Caki2 (cell line): ENCODE results near the gene CAPN1. TPM values are rescaled to one million over a fixed set of nuclear protein-coding genes. Genes with fewer than 3 reads are reported as not detected.

Source experiments
- DNase-seq: peaks from one replicate; pipeline ENCODE4 v3.0.0-alpha.2; 2015; ENCODE audit warnings: low read depth
- in situ Hi-C: cut with HindIII; loops from 2 replicates; pipeline ENCODE4 v1.10.0; 2016; ENCODE audit warnings: low sequenced_read_pairs, low pct_unique_long_range_greater_than_20kb, mixed read lengths
- total RNA-seq: library from RNA; depleted of rRNA; stranded (reverse); fragments of >200 nt; shearing (Covaris generic); gene quantifications from 2 replicates; pipeline ENCODE4 v1.2.3, GENCODE V29; 2014; ENCODE audit warnings: low replicate concordance

Gene CAPN1
- total RNA-seq, 1 experiment from 2014 or later = 128 TPM

GRCh38 chr11:65185869-65186341 is 4.2 kb downstream of the CAPN1 start:
- in situ Hi-C loops = no loop called here
- DNase-seq = no peak

DNA sequence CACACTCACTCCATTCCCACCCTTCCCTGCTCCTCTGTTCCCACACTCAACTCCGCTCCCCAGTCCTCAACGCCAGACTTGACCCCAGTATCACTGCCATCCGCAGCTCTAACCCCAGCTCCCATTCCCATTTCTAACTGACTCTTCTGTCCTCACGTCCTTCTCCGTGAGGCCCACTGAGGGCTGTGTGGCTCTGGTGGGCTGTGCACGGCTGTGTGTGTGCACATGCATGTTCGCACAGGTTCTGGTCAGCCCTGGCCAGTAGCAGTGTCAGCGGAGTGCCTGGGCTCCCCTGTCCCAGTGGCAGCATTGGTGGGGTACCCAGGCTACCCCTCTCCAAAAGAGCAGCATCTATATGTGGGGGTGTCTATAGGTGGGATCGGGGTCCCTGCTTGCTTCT is 5.0 kb downstream of the CAPN1 start:
- in situ Hi-C loops = no loop called here
- DNase-seq = no peak

- in situ Hi-C loops = no loop called here
- DNase-seq = no peak
These were observed 5.5 kb downstream of the CAPN1 start for GRCh38 chr11:65187146-65187675.

GRCh38 chr11:65187971-65188461 is 6.3 kb downstream of the CAPN1 start:
- in situ Hi-C loops = no loop called here
- DNase-seq = no peak

- DNase-seq = no peak
- in situ Hi-C loops = no loop called here
These were observed 6.8 kb downstream of the CAPN1 start for GRCh38 chr11:65188486-65188885.

DNA sequence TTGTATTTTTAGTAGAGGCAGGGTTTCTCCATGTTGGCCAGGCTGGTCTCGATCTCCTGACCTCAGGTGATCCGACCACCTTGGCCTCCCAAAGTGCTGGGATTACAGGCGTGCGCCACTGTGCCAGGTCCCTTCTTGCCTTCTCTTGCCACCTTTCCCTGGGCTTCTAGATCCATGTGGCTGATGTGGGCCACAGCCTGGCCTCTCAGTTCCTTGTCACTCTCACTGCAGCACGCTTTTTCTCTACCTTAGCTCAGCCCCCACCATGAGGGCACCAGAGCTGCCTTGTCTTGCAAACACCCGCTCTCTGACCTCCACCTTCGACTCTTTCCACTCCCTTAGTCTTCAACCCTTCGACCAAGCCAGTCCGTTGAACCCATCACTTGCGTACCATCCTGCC is 7.5 kb downstream of the CAPN1 start:
- DNase-seq = no peak
- in situ Hi-C loops = no loop called here

DNA sequence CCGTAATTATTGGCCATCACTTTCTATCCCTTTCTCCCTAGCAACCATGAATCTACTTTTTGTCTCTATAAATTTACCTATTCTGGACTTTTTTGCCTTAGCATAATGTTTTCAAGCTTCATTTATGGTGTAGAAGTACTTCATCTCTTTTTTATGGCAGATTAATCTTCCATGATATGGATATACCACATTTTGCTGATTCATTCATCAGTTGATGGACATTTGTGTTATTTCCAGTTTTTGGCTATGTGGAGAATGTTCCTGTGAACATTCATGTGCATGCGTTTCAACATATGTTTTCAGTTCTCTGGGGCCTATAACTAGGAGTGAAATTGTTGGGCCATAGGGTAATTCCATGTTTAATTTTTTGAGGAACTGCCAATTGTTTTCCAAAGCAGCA is 12.8 kb downstream of the CAPN1 start:
- no peak for DNase-seq
- in situ Hi-C loops = no loop called here

GRCh38 chr11:65204143-65204542 is 22.4 kb downstream of the CAPN1 start:
- no peak for DNase-seq
- in situ Hi-C loops = no loop called here

GRCh38 chr11:65204646-65205601 is 23.2 kb downstream of the CAPN1 start:
- in situ Hi-C loops = no loop called here
- peak; percentile 36 for DNase-seq

GRCh38 chr11:65205602-65205967 is 23.9 kb downstream of the CAPN1 start:
- DNase-seq = no peak
- in situ Hi-C loops = no loop called here

DNA sequence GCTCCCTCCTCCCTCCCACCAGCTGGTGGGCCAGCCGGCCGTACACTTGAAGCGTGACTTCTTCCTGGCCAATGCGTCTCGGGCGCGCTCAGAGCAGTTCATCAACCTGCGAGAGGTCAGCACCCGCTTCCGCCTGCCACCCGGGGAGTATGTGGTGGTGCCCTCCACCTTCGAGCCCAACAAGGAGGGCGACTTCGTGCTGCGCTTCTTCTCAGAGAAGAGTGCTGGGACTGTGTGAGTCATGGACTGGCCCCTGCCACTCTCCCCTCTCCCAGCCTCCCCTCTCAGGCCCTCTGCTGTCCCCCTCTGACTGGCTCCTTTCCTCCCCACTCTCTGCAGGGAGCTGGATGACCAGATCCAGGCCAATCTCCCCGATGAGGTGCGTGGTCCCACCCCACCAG is 24.7 kb downstream of the CAPN1 start:
- in situ Hi-C loops = no loop called here
- DNase-seq = no peak

DNA sequence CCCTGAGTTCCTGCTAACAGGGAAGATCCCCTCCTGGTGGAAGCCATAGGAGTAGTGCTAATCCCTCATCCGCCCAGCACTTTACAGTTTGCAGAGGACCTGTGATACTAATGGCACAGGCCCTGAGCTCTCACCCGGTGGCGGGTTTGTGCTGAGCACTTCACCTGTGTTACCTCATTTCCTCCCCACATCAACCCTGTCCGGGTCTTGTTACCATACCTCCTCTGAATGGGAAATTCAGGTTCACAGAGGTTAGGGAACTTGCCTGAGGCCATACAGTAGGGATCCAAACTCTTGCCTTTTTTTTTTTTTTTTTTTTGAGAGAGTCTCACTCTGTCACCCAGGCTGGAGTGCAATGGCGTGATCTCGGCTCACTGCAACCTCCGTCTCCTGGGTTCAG is 25.2 kb downstream of the CAPN1 start:
- in situ Hi-C loops = no loop called here
- DNase-seq = no peak

GRCh38 chr11:65207918-65208784 is 26.4 kb downstream of the CAPN1 start:
- no peak for DNase-seq
- in situ Hi-C loops = no loop called here

DNA sequence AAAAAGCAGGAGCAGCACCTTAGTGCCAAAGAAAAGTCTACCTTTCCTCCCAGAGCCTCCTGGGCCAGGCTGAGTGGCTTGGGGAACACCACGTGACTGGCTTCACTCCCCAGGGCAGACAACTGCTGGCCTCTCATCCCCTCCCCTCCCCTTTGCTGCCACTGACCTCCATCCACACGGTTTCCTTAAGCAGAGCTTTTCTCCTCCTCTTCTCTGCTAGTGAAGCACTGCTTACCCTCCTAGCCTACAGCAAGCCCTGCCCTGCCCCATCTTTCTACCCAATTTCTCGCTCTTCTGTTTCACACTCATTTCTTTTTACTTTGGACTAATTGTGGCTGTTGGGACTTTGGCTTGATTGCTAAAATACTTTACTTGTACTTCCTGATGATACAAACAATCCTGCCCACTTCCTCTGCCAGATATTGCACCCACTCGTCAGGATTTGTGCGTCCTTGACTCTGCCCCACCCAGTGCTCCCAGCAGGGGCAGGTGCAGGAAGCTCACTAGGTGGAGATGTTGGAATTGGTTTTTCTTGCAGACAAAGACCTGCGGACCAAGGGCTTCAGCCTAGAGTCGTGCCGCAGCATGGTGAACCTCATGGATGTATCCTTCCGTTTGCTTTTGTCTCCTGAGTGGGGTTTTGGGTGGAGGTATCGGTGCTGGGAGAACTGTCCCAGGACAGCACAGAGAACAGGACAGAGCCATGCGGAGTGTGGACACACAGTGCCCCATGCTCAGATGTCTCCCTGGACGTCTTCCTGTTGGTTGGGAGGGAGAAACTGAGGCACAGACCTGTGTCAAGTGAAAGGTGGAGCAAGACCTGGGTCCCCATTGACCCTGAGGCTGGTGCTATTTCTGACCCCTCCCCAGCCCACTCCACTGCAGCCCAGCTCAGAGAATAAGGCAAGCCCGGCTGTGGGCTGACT is 27.3 kb downstream of the CAPN1 start:
- DNase-seq = no peak
- in situ Hi-C loops = no loop called here

- in situ Hi-C loops = no loop called here
- DNase-seq = no peak
These were observed 28.1 kb downstream of the CAPN1 start for GRCh38 chr11:65209711-65210360.

- no peak for DNase-seq
- in situ Hi-C loops = no loop called here
These were observed 28.6 kb downstream of the CAPN1 start for GRCh38 chr11:65210361-65210731.

GRCh38 chr11:65210748-65211147 is 29.0 kb downstream of the CAPN1 start:
- in situ Hi-C loops = no loop called here
- no peak for DNase-seq
